ENCODE measurements around the gene CAT.
A peak's percentile ranks its signal among the peaks of the same experiment; 100 is the strongest.

CAT gene

DNA sequence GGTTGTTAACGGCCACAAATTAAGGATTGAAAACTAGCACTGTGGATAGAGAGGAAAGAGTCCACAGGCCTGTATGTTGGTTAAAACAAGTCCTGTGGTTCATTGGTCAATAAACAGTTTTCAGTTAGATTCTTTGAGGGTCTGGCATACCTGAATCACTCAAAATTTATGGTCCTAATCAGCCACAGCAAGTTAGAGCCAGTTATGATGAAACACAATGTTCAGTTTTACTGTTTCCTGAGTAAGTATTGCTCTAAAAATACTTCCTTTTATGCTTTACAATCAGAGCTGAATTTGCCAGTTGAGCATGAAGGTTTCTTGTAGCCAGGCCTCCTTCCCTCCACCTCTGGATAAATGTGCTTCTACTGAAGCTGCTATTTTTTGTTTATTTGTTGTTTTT is 12.9 kb upstream of the CAT start:
- no peak for DNase-seq

DNA sequence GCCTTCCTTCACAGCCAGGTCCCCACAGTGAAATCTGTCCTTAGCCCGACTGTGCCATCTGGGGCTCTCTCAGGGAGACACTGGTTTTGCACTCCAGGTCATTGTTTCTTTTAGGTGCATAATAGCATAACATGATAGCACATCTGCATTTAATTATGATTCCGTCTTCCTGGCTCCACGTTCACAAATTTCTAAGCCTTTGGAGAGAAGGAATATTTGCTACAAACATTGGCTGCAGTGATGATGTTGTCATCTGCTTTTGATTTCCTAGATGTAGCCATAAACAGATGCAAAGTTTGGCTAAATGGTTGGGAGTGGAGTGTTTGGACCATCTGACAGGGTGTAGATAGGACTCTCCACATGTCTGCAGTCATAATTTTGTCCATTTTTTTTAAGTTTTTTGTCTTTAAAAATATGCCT is 12.0 kb upstream of the CAT start:
- no peak for DNase-seq

DNA sequence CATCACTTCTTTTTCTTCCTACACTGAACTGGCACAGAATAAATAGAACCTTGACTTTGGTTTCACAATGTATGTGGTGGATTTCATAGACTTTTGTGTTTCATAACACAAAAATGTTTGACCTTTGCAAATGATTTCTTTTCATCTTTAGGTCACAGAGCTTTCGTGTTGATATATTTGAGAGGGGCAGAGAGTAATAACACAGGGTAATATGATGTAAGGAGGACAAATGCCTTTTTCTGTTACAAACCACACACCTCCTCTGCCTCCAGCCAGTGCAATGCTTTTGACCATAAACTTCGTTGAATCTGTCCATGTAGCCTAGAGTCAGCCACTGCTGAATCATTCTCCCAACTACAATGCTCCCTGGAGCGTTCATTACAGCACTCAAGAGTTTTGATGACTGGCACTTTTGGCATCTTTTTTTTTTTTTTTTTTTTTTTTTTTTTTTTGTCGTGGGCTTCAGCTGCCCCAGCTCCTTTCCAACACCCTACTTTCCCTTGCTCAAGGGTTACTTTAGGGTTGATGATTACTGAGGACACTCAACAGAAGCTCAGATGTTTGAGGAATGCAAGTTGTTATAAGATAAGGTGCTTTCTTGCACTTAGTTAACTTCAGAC is 11.4 kb upstream of the CAT start:
- DNase-seq, result no peak

GRCh38 chr11:34431979-34432378 is 6.8 kb upstream of the CAT start:
- no peak for DNase-seq

GRCh38 chr11:34432822-34433221 is 5.9 kb upstream of the CAT start:
- DNase-seq, result no peak

- no peak for DNase-seq
Measured at GRCh38 chr11:34433899-34434298, 4.8 kb upstream of the CAT start.

GRCh38 chr11:34437224-34438125 is 1.3 kb upstream of the CAT start:
- DNase-seq, result no peak

- no peak for DNase-seq
Measured at GRCh38 chr11:34439610-34440198, 970 bp downstream of the CAT start.

GRCh38 chr11:34441814-34442213 is 3.1 kb downstream of the CAT start:
- DNase-seq, result no peak

DNA sequence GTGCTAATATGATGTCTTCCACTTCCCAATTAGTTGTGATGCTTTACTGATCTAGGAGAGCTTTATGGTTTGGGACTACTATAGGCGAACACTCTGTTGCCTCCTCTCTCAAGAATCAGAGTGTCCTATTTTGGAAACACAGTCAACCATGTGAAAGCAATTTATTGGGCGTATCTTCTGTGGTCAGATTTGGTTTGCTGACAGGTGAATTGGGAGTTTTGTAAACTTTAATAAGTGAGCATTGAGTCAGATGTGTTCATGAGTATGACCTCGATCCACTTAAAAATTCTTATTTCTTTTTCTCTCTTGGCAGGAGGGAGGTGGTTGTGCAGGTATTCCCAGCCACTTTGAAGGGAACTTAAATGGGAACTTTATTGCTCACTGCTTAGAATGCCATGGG is 4.4 kb downstream of the CAT start:
- DNase-seq, result no peak

DNA sequence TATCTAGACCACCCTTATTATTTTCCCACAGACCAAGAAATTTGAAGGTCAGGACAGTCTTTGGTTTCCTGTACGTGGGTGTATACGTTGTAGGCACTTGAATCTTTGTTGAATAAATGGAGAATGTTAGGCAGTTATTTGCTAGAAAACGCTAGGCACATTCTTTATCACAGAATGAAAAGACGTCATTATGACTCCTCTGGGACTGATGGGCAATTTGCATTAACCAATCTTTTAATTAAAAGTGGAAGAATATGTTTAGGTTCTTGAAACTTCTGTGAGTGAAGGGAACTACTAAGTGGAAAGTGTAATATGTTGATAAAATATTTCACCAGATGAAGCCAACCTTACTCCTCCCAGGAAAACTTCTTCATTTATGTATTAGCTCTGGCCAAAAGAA is 5.7 kb downstream of the CAT start:
- DNase-seq, result no peak

- no peak for DNase-seq
Measured at GRCh38 chr11:34445956-34446355, 7.2 kb downstream of the CAT start.

- no peak for DNase-seq
Measured at GRCh38 chr11:34446386-34446785, 7.7 kb downstream of the CAT start.

GRCh38 chr11:34447044-34447443 is 8.3 kb downstream of the CAT start:
- DNase-seq, result no peak

DNA sequence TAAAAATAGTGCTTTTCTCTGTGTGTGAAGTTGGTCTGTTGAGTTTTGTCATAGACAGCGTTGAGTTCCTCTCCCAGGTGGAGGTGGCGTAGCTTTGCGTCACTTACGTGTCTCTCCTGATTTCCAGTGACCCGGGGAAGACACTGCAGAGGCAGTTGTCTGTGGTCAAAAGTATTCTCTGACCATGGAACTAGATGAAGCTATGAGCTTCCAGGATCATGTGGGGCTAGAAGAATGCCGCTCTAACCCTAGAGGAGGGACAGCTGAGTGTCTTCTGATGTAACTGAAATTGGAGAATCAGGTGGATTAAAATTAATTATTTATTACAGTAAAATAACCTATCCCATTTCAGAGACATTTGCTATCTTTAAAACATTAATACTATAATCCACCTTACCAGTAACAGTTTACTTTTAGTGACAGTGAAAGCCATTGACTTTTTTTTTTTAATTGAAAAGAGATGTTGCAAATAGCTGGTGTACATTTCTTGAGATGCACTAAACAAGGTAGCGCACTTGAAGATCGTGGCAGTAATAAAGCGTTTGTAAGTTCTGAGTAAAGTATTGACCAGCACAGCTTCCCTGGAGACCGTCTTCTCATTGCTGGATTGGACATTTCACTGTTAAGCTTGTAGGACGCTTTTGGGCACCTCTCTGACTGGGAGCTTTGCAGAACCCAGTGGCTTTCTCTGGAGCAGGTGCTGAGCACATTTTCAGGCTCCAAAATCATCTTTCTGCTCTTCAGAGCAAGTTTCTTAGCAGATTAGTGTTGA is 9.7 kb downstream of the CAT start:
- no peak for DNase-seq

DNA sequence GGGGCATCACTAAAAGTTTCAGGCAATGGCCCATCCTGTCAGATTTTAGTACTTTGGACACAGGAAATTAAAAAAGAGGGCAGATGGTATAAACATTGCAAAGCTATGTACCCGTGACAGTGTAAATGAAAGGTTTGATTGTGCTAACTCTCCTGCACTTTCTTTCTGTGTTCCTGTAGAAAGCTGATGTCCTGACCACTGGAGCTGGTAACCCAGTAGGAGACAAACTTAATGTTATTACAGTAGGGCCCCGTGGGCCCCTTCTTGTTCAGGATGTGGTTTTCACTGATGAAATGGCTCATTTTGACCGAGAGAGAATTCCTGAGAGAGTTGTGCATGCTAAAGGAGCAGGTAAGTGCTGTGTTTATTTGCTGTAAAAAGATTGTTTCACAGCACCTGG is 10.3 kb downstream of the CAT start:
- DNase-seq, result peak; percentile 24

DNA sequence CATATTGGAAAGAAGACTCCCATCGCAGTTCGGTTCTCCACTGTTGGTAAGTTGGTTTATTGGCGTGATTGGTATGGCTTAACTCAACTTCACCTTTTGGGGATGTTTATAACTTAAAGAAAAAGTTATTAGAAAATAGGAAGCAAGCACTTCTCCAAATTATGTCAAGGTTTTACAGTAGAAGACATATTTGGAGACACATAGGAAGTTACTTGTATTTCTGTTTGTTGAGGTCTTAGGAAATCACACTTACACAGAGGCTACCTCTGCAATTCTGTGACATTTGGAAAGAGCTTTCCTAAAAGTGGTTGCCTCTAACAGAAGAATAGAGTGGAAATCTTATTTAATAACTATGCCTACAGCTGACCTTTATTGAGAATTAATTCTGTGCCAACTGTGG is 12.3 kb downstream of the CAT start:
- no peak for DNase-seq

DNA sequence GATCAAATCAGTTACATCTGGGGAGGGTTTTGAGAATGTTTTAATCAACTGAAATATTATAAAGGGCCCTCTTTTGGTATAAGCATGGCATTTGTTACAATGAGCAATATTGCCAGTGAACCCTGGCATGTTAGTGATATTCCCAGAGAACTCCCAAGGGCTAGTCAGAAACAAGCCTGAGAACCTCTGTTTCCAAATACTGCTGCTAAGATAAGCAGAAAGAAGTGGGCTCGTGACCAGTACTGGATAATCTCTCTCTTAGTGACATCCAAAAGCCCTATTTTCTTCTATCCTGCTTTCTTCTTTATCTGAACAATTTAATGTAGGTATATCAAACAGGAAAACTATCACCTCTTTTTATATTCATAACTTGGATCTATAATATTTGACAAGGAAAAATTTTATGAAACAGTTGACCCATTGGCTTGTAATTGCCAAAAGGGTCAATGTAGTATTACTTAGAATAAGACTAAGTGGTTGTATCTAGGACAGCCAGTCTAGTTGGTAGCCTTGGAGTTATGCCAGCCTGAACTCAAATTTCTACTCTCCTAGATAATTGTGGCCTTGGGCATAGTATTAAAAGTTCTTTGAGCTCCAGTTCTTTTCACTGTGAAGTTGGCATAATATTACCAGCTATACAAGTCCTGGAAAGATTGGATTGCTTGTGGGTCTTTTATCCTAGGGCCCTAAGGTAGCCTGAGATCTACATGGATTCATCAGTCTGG is 15.7 kb downstream of the CAT start:
- no peak for DNase-seq

DNA sequence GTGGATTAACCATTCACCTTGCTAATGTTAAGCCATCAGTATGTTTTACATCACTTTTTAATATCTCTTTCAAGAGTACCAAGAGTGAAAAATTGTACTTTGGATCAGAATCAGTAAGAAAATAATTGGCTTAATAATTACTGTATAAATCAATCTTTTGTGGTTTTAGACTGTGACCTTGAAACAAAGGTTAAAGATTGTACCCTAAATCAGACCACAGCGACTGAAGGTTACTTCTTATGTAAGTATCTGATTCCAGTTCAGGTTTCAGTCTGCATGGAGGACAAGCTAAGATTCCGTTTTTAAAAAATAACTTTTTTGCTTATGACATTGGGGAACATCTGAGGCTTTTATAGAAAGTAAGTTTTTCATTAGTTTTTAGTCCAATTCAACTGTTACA is 18.9 kb downstream of the CAT start:
- no peak for DNase-seq

GRCh38 chr11:34458525-34458924 is 19.8 kb downstream of the CAT start:
- no peak for DNase-seq

GRCh38 chr11:34459507-34460162 is 20.9 kb downstream of the CAT start:
- DNase-seq, result no peak

DNA sequence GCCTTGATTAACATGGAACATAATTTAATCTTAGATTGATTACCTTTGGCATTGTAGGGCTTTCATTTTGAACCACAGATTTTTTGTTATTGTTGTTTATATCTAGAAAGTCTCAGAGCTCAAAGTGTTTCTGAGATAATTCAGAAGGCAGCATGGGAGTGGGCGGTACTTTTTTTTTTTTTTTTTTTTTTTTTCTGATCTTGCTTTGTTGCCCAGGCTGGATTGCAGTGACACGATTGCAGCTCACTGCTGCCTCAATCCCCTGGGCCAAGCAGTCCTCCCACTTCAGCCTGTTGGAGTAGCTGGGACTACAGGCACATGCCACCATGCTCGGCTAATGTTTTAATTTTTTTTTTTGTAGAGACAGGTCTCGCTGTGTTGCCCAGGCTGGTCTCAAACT is 21.5 kb downstream of the CAT start:
- no peak for DNase-seq

Measured in activated CD4-positive, alpha-beta T cell treated with anti-CD3 and anti-CD28 coated beads, Interleukin-2, Interleukin-6, amounts not matched to agents 100 ng/mL and 50 ng/mL, durations not matched to agents 16 hours and 8 hours (primary cell).